Stimulated activated CD4-positive, alpha-beta T cell treated with anti-CD3 and anti-CD28 coated beads, Interleukin-4, amount 100 ng/mL, for 48 hours (primary cell): Measurements from ENCODE around the gene MT1A.

Experiments
- DNase-seq, 2 donors: peaks; one replicate each; pipeline ENCODE4 v3.0.0-alpha.2; 2020; ENCODE audit warnings: low read depth in 2 of 2

The MT1A gene

DNA sequence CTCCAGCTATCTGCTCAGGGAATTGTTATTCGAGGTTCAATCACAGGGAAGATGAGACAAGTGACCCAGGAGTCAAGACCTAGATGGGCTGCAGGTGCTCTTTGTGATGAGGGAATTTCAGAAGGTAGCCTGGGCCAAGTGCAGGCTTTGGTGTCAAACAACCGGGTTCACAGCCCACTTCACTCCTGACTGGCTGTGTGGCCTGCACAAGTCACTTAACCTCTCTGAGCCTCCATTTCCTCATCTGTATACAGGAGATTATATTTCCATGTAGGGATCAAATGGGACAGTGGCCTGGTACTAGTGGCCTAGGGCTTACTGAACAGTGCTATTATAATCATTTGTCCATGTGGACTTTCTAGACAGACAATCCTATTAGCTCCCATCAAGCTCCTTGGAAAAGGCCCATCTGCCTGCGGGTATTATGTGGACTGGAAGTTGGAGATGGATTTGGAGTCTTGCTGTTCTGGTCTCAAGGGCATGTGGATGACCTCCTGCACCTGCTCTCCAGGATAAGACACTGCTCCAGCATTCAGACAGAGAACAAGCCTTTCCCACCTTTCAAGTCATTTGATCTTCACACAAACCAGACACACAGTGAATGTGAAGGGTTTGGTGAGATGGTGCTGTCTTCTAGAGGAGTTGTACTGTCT lies 40.7 kb downstream of the MT1A start:
- DNase-seq: no peak

DNA sequence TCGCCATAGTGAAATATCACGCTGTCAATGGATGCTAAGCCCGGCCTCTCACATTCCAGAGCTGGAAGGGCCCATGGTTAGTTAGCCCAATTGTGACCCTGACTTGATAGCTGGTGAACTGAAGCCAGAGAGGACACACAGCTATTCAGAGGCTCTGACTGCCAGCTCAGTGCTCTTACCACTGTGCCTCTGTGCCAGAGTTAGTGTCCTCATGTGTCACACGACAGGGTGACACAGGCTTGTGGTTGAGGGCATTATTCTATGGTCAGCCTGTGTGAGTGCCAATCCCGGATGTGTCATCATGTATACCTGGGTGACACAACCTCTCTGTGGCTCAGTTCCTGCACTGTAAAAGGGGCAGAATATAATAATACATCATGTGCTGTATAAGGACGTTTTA lies 41.4 kb downstream of the MT1A start:
- DNase-seq: no peak

DNA sequence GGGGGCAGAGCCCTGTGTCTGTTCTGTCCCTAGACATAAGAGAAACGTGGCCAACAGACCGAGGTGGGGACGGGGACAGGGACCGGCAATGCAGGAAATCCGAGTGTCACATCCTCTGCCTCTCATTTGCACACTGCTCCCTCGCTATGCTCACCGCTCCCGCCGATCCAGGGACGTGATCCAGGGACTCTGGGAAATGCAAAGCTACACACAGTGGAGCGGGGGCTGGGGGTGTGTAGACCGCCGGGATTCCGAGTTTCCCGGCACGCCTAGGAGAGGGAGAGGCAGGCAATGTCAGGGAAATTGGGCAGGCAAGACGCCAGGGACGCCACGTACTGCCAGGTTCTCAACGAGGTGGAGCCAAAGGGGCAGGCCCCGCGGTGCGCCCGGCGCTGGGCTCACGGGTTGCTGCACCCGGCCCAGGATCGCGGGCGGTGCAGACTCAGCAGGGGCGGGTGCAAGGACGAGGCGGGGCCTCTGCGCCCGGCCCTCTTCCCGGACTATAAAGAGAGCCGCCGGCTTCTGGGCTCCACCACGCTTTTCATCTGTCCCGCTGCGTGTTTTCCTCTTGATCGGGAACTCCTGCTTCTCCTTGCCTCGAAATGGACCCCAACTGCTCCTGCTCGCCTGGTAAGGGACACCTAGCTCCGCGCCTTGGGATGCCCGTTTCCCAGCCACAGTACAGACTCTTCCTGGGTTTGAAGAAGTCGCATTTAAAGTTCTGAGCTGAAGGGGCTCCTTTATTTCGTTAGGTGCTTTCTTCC lies 43.7 kb downstream of the MT1A start, which contains the start of gene MT1X:
MT1X (plus strand) TSS at position 532 of the 764 bp plus-strand sequence; CDS start at position 603, 71 bp downstream.
- peak; percentile 85 to 90 for DNase-seq

DNA sequence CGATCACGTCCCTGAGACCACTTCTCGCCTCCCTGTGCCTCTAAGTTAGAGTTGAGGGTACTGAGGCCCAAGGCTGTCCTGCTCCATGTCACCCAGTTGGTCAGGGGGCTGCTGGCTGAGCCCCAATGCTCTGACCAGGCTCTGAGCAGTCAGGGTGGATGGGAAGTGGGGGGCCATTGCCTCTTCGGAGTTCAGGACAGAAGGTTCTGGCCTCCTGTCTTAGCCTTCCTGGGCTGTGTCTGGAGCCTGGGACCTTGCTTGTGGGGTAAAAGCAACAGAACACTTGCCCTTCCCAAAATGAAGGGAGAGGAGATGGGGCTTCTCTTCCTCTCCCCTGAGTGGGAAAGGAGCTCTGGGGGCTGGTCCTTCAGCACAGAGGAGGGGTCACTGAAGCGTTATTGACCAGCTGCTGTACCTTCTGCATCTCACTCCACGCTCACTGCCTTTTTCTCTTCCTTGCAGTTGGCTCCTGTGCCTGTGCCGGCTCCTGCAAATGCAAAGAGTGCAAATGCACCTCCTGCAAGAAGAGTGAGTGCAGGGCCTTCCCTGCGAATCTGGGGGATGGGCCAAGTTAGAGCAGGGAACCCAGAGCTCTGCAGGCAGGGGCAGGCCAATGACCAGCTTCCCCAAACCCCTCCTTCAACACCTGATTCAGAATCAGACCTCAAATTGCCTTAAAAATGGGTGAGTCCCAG lies 44.4 kb downstream of the MT1A start:
- DNase-seq: no peak

DNA sequence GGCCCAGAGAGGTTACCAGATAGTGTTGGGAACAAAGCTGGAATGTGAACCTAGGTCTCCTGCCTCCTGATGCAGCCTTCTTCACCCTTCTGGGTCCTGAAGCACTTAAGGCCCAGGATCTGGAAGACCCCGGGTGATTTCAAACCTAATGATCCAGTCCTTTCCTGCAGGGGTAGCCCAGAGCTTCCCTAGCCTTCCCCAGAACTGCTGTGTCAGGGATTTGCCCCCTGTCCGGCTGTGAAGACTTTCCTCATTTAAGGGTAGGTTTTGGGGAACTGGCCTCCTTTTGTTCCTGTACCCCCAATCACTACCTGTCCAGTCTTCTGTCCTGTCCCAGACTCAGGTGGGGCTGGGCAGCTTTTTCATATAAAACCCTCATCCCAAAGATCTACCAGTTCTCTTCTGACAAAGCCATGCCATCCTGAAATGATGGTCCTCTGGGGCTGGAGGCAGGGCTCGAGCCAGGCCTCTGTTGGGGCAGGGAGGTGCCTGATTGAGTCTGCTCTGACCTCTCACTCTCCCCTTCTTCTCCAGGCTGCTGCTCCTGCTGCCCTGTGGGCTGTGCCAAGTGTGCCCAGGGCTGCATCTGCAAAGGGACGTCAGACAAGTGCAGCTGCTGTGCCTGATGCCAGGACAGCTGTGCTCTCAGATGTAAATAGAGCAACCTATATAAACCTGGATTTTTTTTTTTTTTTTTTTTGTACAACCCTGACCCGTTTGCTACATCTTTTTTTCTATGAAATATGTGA lies 45.1 kb downstream of the MT1A start:
- no peak for DNase-seq

DNA sequence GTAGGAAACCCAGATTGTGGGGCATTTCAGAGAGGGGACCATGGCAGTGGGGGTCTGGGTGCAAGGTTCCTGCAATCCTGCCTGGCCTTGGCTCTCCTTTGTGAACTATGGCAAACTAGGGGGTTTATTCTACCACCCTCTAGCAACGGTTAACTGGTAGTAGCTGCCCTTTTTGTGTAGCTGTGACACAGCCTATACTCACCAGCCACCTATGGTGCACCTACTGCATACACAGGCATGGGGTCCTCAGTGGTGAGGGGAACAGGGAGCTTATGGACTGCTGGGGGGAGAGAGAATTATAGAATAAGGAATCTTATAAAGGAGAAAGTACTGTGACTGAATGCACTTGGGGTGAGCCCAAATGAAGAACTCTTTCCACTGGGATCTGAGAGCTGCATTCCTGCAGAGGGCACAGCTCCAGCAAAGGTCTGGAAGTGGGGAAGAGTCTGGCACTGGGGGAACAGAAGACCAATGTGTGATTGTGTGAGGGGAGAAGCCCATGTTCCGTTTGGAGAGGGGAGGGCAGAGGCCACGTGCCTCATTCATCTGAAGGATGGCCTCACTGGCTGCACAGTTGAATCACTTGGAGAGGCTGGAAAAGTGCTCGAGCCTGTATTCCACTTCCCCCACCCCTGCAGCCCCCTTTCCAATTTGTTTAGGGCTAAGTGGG lies 45.9 kb downstream of the MT1A start:
- no peak for DNase-seq

DNA sequence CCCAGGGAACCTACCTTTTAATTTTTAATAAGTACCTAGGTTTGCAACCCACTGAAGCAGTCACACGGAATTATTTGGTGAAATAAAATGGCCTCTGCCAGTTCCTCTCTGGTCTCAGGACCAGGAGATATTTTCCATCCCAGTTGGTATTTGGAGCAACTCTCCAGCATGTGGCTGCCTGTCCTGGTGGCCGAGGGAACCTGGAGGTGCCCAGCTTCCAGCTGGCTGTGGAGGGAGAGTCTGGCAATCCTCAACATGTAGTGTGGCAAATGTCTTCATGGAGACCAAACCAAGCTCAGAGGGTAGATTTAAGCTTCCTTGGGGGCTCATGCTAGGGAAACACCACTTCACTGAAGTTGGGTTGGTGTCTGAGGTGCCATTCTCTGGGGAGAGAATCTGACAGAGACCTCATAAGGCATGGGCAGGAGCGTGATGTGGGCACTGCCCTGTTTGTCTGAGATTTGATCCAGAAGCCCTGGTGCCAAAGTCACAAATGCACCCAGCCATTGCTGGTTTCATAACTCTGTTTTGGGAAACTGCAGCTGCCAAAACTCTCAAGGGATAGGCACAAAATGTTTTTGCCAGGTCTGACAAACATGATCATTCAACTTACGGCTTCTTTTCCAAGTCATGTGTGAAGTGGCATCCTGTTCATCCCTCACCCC lies 46.6 kb downstream of the MT1A start:
- no peak for DNase-seq

DNA sequence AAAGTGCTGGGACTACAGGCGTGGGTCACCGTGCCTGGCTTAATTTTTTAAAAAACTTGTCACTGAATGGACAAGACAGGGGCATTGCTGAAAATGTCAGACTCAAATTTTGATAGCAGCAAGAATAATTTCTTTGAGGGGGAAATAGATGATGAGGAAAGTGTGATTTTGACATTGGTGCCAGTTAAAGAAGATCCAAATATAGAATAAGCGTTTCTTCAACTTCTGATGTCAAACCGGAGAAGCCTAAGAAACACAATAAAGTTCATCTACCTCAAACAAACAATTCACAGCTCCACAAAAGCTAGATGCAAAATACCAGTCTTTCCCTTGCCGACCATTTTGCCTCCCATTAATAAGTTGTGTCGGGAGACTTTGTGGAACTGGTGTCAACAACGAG lies 48.3 kb downstream of the MT1A start:
- no peak for DNase-seq

DNA sequence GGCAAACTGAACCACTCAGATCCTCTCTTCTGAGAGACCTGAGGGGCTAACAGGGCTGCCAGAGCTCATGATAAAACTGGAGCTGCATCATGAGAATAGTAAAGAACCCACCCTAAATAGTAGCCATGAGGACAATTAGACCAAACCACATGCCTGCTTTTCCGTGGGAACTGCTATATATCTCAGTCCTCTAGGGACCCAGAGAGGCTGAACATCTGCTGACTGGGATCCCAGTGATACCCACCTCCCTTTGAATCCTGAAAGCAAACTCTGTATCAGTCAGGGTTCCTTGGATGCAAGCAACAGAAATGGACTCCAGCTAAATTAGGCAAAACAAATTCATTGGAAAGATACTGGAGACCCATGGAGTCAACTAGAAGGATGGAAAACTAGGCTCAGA lies 50.3 kb downstream of the MT1A start:
- no peak for DNase-seq

DNA sequence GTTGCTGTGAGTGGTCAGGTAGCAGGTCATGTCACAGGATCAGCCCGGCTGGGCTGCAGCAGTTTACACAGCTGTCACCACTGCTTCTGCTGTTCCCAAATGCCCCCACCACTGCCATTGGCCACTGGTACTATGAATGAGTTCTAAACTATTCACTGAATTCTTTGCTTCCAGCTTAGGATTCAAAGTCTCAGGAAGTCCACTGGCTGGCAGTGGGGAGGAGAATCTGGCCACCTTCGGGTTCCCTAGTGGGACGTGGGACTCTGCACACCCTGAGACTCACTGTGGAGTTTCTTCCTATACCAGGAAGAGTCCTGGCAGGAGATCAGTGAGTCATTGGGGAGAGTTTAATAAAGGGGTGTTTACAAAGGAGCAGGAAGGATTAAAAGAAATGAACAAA lies 50.7 kb downstream of the MT1A start:
- no peak for DNase-seq
